DMS53 treated with DMSO at 0.1 percent for 48 hours (cell line): Measurements from ENCODE around the gene MTIF2.
"Not testable (repeated sequence)": the region's sequence is repeated elsewhere in the genome, so short reads cannot be mapped to it uniquely, and the experiment has no call there.

Experiments used
- DNase-seq: peaks from one replicate; lab custom pipeline; 2025; ENCODE audit not compliant: unreplicated experiment; lab: John Stamatoyannopoulos, UW

The MTIF2 gene

GRCh38 chr2:55200416-55200815 is 68.6 kb downstream of the MTIF2 start:
- DNase-seq = no peak

GRCh38 chr2:55196526-55196925 is 72.5 kb downstream of the MTIF2 start:
- DNase-seq = no peak

DNA sequence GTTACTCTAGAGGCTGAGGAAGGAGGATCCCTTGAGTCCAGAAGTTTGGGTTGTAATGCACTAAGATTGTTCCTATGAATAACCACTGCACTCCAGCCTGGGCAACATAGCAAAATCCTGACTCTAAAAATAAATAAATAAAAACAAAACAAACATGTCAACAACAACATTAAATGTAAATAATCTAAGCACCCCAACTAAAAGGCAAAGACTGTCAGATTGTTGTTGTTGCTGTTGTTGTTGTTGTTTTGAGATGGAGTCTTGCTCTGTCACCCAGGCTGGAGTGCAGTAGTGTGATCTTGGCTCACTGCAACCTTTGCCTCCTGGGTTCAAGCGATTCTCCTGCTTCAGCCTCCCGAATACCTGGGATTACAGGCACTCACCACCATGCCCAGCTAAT is 77.1 kb downstream of the MTIF2 start:
- not testable (repeated sequence) for DNase-seq

GRCh38 chr2:55186837-55187236 is 82.2 kb downstream of the MTIF2 start:
- not testable (repeated sequence) for DNase-seq
